ENCODE data around the gene PCSK4. TPM values are rescaled to one million over a fixed set of nuclear protein-coding genes. Genes with fewer than 3 reads are reported as not detected.

The PCSK4 gene
- total and polyA plus RNA-seq, 4 donors: 2.2 to 14.4 (median 9.3) TPM

- DNase-seq (ENCODE audit: low read depth in 4 of 6, low spot score in 6 of 6): peak; percentile 92 to 99 (median 94)
- Histone ChIP-seq H3K27me3 (ENCODE audit: control insufficient read depth, insufficient read depth, low read length) (peaks cover 44% of the 10 kb centered on the region), H3K9me3 (ENCODE audit: control insufficient read depth, insufficient read depth, low read length) (no peaks in the 10 kb centered on the region), H3K27ac (ENCODE audit: low read depth, low read length) (peak overlapping the region; percentile 96), H3K36me3 (ENCODE audit: control insufficient read depth, insufficient read depth, low read length) (peaks cover 2% of the 10 kb centered on the region), H3K4me1 (ENCODE audit: control insufficient read depth, insufficient read depth, low read length) (peaks cover 40% of the 10 kb centered on the region), H3K4me3 (ENCODE audit: low read depth, low read length) (peak overlapping the region; percentile 65)
- 0% methylated on average over 39 of the region's 46 CpGs for whole genome bisulfite sequencing (ENCODE audit: insufficient coverage)
Measured at GRCh38 chr19:1507763-1508506, 17.8 kb upstream of the PCSK4 start.

- no peak for DNase-seq (ENCODE audit: low read depth in 4 of 6, low spot score in 6 of 6)
- Histone ChIP-seq H3K36me3 (ENCODE audit: control insufficient read depth, insufficient read depth, low read length) (peaks cover 2% of the 10 kb centered on the region), H3K27me3 (ENCODE audit: control insufficient read depth, insufficient read depth, low read length) (peaks cover 44% of the 10 kb centered on the region), H3K4me3 (ENCODE audit: low read depth, low read length) (no peak overlapping the region), H3K4me1 (ENCODE audit: control insufficient read depth, insufficient read depth, low read length) (peaks cover 40% of the 10 kb centered on the region), H3K9me3 (ENCODE audit: control insufficient read depth, insufficient read depth, low read length) (no peaks in the 10 kb centered on the region), H3K27ac (ENCODE audit: low read depth, low read length) (peak overlapping the region; percentile 96)
- 66% methylated on average over 19 of the region's 23 CpGs for WGBS (ENCODE audit: insufficient coverage)
Measured at GRCh38 chr19:1507192-1507660, 17.1 kb upstream of the PCSK4 start.

GRCh38 chr19:1505991-1506881 is 16.1 kb upstream of the PCSK4 start:
- Histone ChIP-seq H3K9me3 (ENCODE audit: control insufficient read depth, insufficient read depth, low read length) (no peaks in the 10 kb centered on the region), H3K36me3 (ENCODE audit: control insufficient read depth, insufficient read depth, low read length) (no peaks in the 10 kb centered on the region), H3K4me1 (ENCODE audit: control insufficient read depth, insufficient read depth, low read length) (peaks cover 40% of the 10 kb centered on the region), H3K27me3 (ENCODE audit: control insufficient read depth, insufficient read depth, low read length) (peaks cover 34% of the 10 kb centered on the region), H3K4me3 (ENCODE audit: low read depth, low read length) (no peak overlapping the region), H3K27ac (ENCODE audit: low read depth, low read length) (no peak overlapping the region)
- WGBS (ENCODE audit: insufficient coverage): 84% methylated on average over 44 of the region's 45 CpGs
- DNase-seq (ENCODE audit: low read depth in 4 of 6, low spot score in 6 of 6): no peak

GRCh38 chr19:1505012-1505411 is 14.9 kb upstream of the PCSK4 start:
- Histone ChIP-seq H3K9me3 (ENCODE audit: control insufficient read depth, insufficient read depth, low read length) (no peaks in the 10 kb centered on the region), H3K36me3 (ENCODE audit: control insufficient read depth, insufficient read depth, low read length) (no peaks in the 10 kb centered on the region), H3K4me1 (ENCODE audit: control insufficient read depth, insufficient read depth, low read length) (peaks cover 37% of the 10 kb centered on the region), H3K4me3 (ENCODE audit: low read depth, low read length) (no peak overlapping the region), H3K27me3 (ENCODE audit: control insufficient read depth, insufficient read depth, low read length) (peaks cover 24% of the 10 kb centered on the region), H3K27ac (ENCODE audit: low read depth, low read length) (no peak overlapping the region)
- 87% methylated on average over 8 of the region's 8 CpGs for WGBS (ENCODE audit: insufficient coverage)
- DNase-seq (ENCODE audit: low read depth in 4 of 6, low spot score in 6 of 6): no peak

GRCh38 chr19:1503925-1504773 is 14.0 kb upstream of the PCSK4 start:
- no peaks in the 10 kb centered on the region for H3K9me3 ChIP-seq (ENCODE audit: control insufficient read depth, insufficient read depth, low read length)
- H3K36me3 ChIP-seq (ENCODE audit: control insufficient read depth, insufficient read depth, low read length): no peaks in the 10 kb centered on the region
- H3K4me1 ChIP-seq (ENCODE audit: control insufficient read depth, insufficient read depth, low read length): peaks cover 34% of the 10 kb centered on the region
- peaks cover 23% of the 10 kb centered on the region for H3K27me3 ChIP-seq (ENCODE audit: control insufficient read depth, insufficient read depth, low read length)
- no peak overlapping the region for H3K27ac ChIP-seq (ENCODE audit: low read depth, low read length)
- WGBS (ENCODE audit: insufficient coverage): 45% methylated on average over 10 of the region's 23 CpGs
- DNase-seq (ENCODE audit: low read depth in 4 of 6, low spot score in 6 of 6): no peak
- no peak overlapping the region for H3K4me3 ChIP-seq (ENCODE audit: low read depth, low read length)

- Histone ChIP-seq H3K4me1 (ENCODE audit: control insufficient read depth, insufficient read depth, low read length) (peaks cover 31% of the 10 kb centered on the region), H3K27me3 (ENCODE audit: control insufficient read depth, insufficient read depth, low read length) (peaks cover 23% of the 10 kb centered on the region), H3K27ac (ENCODE audit: low read depth, low read length) (no peak overlapping the region), H3K36me3 (ENCODE audit: control insufficient read depth, insufficient read depth, low read length) (no peaks in the 10 kb centered on the region), H3K4me3 (ENCODE audit: low read depth, low read length) (no peak overlapping the region), H3K9me3 (ENCODE audit: control insufficient read depth, insufficient read depth, low read length) (no peaks in the 10 kb centered on the region)
- peak in 2 of 6 donors; percentile 50 to 59 for DNase-seq (ENCODE audit: low read depth in 4 of 6, low spot score in 6 of 6)
- WGBS (ENCODE audit: insufficient coverage): 8% methylated on average over 47 of the region's 49 CpGs
Measured at GRCh38 chr19:1503089-1503924, 13.2 kb upstream of the PCSK4 start.

- no peak for DNase-seq (ENCODE audit: low read depth in 4 of 6, low spot score in 6 of 6)
- no peaks in the 10 kb centered on the region for H3K9me3 ChIP-seq (ENCODE audit: control insufficient read depth, insufficient read depth, low read length)
- WGBS (ENCODE audit: insufficient coverage): 41% methylated on average over 8 of the region's 14 CpGs
- H3K4me3 ChIP-seq (ENCODE audit: low read depth, low read length): no peak overlapping the region
- peaks cover 24% of the 10 kb centered on the region for H3K4me1 ChIP-seq (ENCODE audit: control insufficient read depth, insufficient read depth, low read length)
- H3K36me3 ChIP-seq (ENCODE audit: control insufficient read depth, insufficient read depth, low read length): no peaks in the 10 kb centered on the region
- peaks cover 23% of the 10 kb centered on the region for H3K27me3 ChIP-seq (ENCODE audit: control insufficient read depth, insufficient read depth, low read length)
- H3K27ac ChIP-seq (ENCODE audit: low read depth, low read length): no peak overlapping the region
Measured at GRCh38 chr19:1502433-1503088, 12.4 kb upstream of the PCSK4 start.

GRCh38 chr19:1501200-1501595 is 11.0 kb upstream of the PCSK4 start:
- Histone ChIP-seq H3K4me3 (ENCODE audit: low read depth, low read length) (no peak overlapping the region), H3K36me3 (ENCODE audit: control insufficient read depth, insufficient read depth, low read length) (no peaks in the 10 kb centered on the region), H3K9me3 (ENCODE audit: control insufficient read depth, insufficient read depth, low read length) (no peaks in the 10 kb centered on the region), H3K4me1 (ENCODE audit: control insufficient read depth, insufficient read depth, low read length) (peaks cover 18% of the 10 kb centered on the region), H3K27me3 (ENCODE audit: control insufficient read depth, insufficient read depth, low read length) (peaks cover 23% of the 10 kb centered on the region), H3K27ac (ENCODE audit: low read depth, low read length) (no peak overlapping the region)
- 42% methylated on average over 3 of the region's 9 CpGs for WGBS (ENCODE audit: insufficient coverage)
- no peak for DNase-seq (ENCODE audit: low read depth in 4 of 6, low spot score in 6 of 6)

All from spinal cord (tissue), 10 donors.